B cell (primary cell): ENCODE results near the gene ANKRD65. TPM values are rescaled to one million over a fixed set of nuclear protein-coding genes. Genes with fewer than 3 reads are reported as not detected.

Source experiments
- ATAC-seq: fragments of 200-7000 bp; cut with Tn5 transposase; one replicate; pipeline ENCODE4 v1.10.0; 2021; ENCODE audit warnings: low read depth, mild to moderate bottlenecking, moderate number of reproducible peaks, moderate library complexity
- CTCF ChIA-PET: fragments of 350-600 bp; sonication (Branson Sonifier 250); formaldehyde crosslinking; loops from one replicate; lab custom pipeline; 2021; ENCODE audit warnings: antibody characterized with exemption, inconsistent platforms; lab: Charles Lee
- POLR2A ChIA-PET: fragments of 350-600 bp; sonication (Branson Sonifier 250); formaldehyde crosslinking; loops from one replicate; lab custom pipeline; 2021; ENCODE audit warnings: antibody characterized with exemption; lab: Charles Lee
- DNase-seq: peaks from one replicate; pipeline ENCODE4 v3.0.0; 2013
- H2AFZ ChIP-seq: 2 replicates; pipeline ENCODE4 v1.6.1; 2012; ENCODE audit warnings: mild to moderate bottlenecking, low read depth, low read length; ENCODE audit not compliant: insufficient read depth, poor library complexity, severe bottlenecking
- H3K27ac ChIP-seq, 2 donors: 1 replicate in 1 of 2; 2 replicates in 1 of 2; pipeline ENCODE4 v1.5.1; 2012 to 2013; ENCODE audit warnings: low read length in 2 of 2, mild to moderate bottlenecking in 2 of 2, moderate library complexity in 1 of 2
- H3K27me3 ChIP-seq, 4 experiments: fragments of 200-600 bp in 1 of 4; sonication (generic) in 1 of 4; replicated peaks in 1 of 4; 1 replicate in 2 of 4; 2 replicates in 2 of 4; pipeline versions ENCODE4 v1.6.1 to v1.7.0; 2013 to 2016; ENCODE audit warnings: low read length in 3 of 4, mild to moderate bottlenecking in 2 of 4, mixed read lengths in 1 of 4, moderate library complexity in 1 of 4; ENCODE audit not compliant: insufficient read depth in 4 of 4, control insufficient read depth in 3 of 4; ENCODE audit errors: control extremely low read depth in 1 of 4
- H3K36me3 ChIP-seq, 2 experiments: replicated peaks in 1 of 2; 1 replicate in 1 of 2; 2 replicates in 1 of 2; pipeline versions ENCODE4 v1.6.1 to v1.7.1; 2013; ENCODE audit warnings: low read length in 1 of 2; ENCODE audit not compliant: insufficient read depth in 2 of 2, control insufficient read depth in 1 of 2; ENCODE audit errors: control extremely low read depth in 1 of 2, extremely low read depth in 1 of 2
- H3K4me1 ChIP-seq, 2 donors: fragments of 200-600 bp in 1 of 2; sonication (generic) in 1 of 2; 1 replicate in 1 of 2; 2 replicates in 1 of 2; pipeline versions ENCODE4 v1.5.1 to v1.6.1; 2013 to 2017; ENCODE audit warnings: low read length in 2 of 2; ENCODE audit not compliant: control insufficient read depth in 2 of 2, insufficient read depth in 2 of 2
- H3K4me2 ChIP-seq: replicated peaks from 2 replicates; pipeline ENCODE3; 2012; ENCODE audit warnings: mild to moderate bottlenecking, low read depth, low read length; ENCODE audit not compliant: poor library complexity, severe bottlenecking
- H3K4me3 ChIP-seq, 5 experiments: fragments of 200-600 bp in 1 of 5; sonication (generic) in 1 of 5; 1 replicate in 3 of 5; 2 replicates in 2 of 5; pipeline versions ENCODE4 v1.5.1 to v1.7.0; 2011 to 2016; ENCODE audit warnings: low read length in 4 of 5, mild to moderate bottlenecking in 4 of 5, low read depth in 2 of 5, control low read depth in 1 of 5, moderate library complexity in 1 of 5; ENCODE audit not compliant: insufficient read depth in 1 of 5; ENCODE audit errors: control extremely low read depth in 1 of 5, extremely low read depth in 1 of 5
- H3K79me2 ChIP-seq: fragments of 200-600 bp; sonication (generic); one replicate; pipeline ENCODE4 v1.6.0; 2016; ENCODE audit warnings: low read length; ENCODE audit not compliant: control insufficient read depth, insufficient read depth
- H3K9ac ChIP-seq: fragments of 200-600 bp; sonication (generic); 2 replicates; pipeline ENCODE4 v1.6.1; 2017; ENCODE audit warnings: mild to moderate bottlenecking, low read length, moderate library complexity
- H3K9me3 ChIP-seq, 3 donors: one replicate each; pipeline versions ENCODE4 v1.6.1 to v1.7.1; 2013; ENCODE audit warnings: low read length in 2 of 3; ENCODE audit not compliant: control insufficient read depth in 2 of 3, insufficient read depth in 1 of 3; ENCODE audit errors: control extremely low read depth in 1 of 3
- H4K20me1 ChIP-seq: 2 replicates; pipeline ENCODE4 v1.6.0; 2012; ENCODE audit warnings: mild to moderate bottlenecking, low read length; ENCODE audit not compliant: insufficient read depth, control insufficient read depth, poor library complexity, severe bottlenecking
- H3K27ac Mint-ChIP-seq: one replicate; pipeline ENCODE4 v1.8.0; 2021; ENCODE audit warnings: mixed read lengths
- H3K27me3 Mint-ChIP-seq: one replicate; pipeline ENCODE4 v1.8.0; 2021; ENCODE audit warnings: mixed read lengths
- H3K4me1 Mint-ChIP-seq: one replicate; pipeline ENCODE4 v1.8.0; 2021; ENCODE audit warnings: mixed read lengths
- H3K4me3 Mint-ChIP-seq: one replicate; pipeline ENCODE4 v1.8.0; 2021; ENCODE audit warnings: mixed read lengths
- H3K9me3 Mint-ChIP-seq: one replicate; pipeline ENCODE4 v1.8.0; 2022; ENCODE audit warnings: mixed read lengths; ENCODE audit not compliant: insufficient read depth
- EZH2 ChIP-seq: IDR thresholded peaks from 2 replicates; pipeline ENCODE4 v1.6.1; 2012; ENCODE audit warnings: borderline replicate concordance, low read depth, mild to moderate bottlenecking, moderate library complexity, low read length; ENCODE audit not compliant: insufficient read depth, poor library complexity, severe bottlenecking
- WGBS: methylation state at CpG from one replicate; pipeline ENCODE4 v1.1.5; 2013; ENCODE audit warnings: missing lambda C conversion rate; ENCODE audit not compliant: insufficient coverage; 5-methylcytosine and 5-hydroxymethylcytosine counted together
- intact Hi-C: fragments of 100-400 bp; cut with micrococcal nuclease; formaldehyde crosslinking; loops from one replicate; pipeline ENCODE4 v1.10.0; 2022
- polyA plus RNA-seq: library from polyadenylated mRNA; depleted of rRNA; stranded (reverse); fragments of >200 nt; gene quantifications from 2 replicates; pipeline ENCODE4 v1.2.3, GENCODE V29; 2012
- total RNA-seq, 2 donors: library from RNA; stranded (reverse); fragments of 120-200 nt in 1 of 2; gene quantifications; 1 replicate in 1 of 2; 2 replicates in 1 of 2; pipeline versions ENCODE4 v1.2.3 to v1.2.4, GENCODE V29; 2013 to 2022
- TF ChIP-seq, protein P1 (sequence below): fragments of 200-600 bp; IDR thresholded peaks from one replicate; pipeline ENCODE4 v1.8.0; 2022; ENCODE audit warnings: antibody characterized with exemption, mild to moderate bottlenecking

The ANKRD65 gene
- total and polyA plus RNA-seq, 2 donors (not counting 1 experiment from before 2014, with no cell fraction given): 0.12 TPM; not detected in 1

GRCh38 chr1:1406821-1407635, 14.0 kb downstream of the ANKRD65 start, which contains the start of gene MRPL20:
MRPL20 (minus strand) TSS chr1:1407293; CDS start chr1:1407217, 76 bp downstream.
- intact Hi-C loops: loop anchor here (1.0 to 2.0 kb wide), 5 partner anchors 8 to 98 kb away; partner anchors contain the start of genes ATAD3B, AURKAIP1 and CCNL2
- Histone ChIP-seq H4K20me1 (peaks cover 30% of the 10 kb centered on the region), H2AFZ (peak within 1 kb of the TSS; percentile 77), H3K27ac (peak within 1 kb of the TSS; percentile 69 to 87), H3K36me3 (peaks cover 0 to 27% of the 10 kb centered on the region in 2 experiments), H3K4me2 (peak within 1 kb of the TSS; percentile 98), H3K79me2 (peaks cover 58% of the 10 kb centered on the region), H3K4me1 (peaks cover 21 to 26% of the 10 kb centered on the region in 2 donors), H3K27me3 (no peaks in the 10 kb centered on the region), H3K9me3 (no peaks in the 10 kb centered on the region), H3K4me3 (peak within 1 kb of the TSS; percentile 70 to 98 (median 90)), H3K9ac (peak within 1 kb of the TSS; percentile 87)
- Mint-ChIP-seq H3K4me3 (peak within 1 kb of the TSS; percentile 90), H3K9me3 (no peaks in the 10 kb centered on the region), H3K27me3 (no peaks in the 10 kb centered on the region), H3K4me1 (peaks cover 37% of the 10 kb centered on the region), H3K27ac (peak within 1 kb of the TSS; percentile 91)
- peak; percentile 95 for ATAC-seq
- ChIA-PET CTCF (interaction anchor here (1.2 to 1.7 kb wide), 3 partner anchors 8 to 35 kb away, joined by 3 to 8 read pairs (median 5); partner anchors contain the start of gene CCNL2), POLR2A (interaction anchor here (0.6 to 1.9 kb wide), 8 partner anchors 8 to 133 kb away, joined by 3 to 8 read pairs (median 4); partner anchors contain the start of genes AURKAIP1, CCNL2 and UBE2J2)
- peak; percentile 96 for DNase-seq
- under 1% methylated on average over 97 of the region's 98 CpGs for WGBS
- TF ChIP-seq, protein P1, sequence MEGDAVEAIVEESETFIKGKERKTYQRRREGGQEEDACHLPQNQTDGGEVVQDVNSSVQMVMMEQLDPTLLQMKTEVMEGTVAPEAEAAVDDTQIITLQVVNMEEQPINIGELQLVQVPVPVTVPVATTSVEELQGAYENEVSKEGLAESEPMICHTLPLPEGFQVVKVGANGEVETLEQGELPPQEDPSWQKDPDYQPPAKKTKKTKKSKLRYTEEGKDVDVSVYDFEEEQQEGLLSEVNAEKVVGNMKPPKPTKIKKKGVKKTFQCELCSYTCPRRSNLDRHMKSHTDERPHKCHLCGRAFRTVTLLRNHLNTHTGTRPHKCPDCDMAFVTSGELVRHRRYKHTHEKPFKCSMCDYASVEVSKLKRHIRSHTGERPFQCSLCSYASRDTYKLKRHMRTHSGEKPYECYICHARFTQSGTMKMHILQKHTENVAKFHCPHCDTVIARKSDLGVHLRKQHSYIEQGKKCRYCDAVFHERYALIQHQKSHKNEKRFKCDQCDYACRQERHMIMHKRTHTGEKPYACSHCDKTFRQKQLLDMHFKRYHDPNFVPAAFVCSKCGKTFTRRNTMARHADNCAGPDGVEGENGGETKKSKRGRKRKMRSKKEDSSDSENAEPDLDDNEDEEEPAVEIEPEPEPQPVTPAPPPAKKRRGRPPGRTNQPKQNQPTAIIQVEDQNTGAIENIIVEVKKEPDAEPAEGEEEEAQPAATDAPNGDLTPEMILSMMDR: peak; percentile 15
- TF ChIP-seq EZH2: no peak
